Spleen (tissue), 7 donors: ENCODE data around the gene CDC7.
"Not testable (repeated sequence)": the region's sequence is repeated elsewhere in the genome, so short reads cannot be mapped to it uniquely, and the experiment has no call there.

Experiments used
- CTCF ChIP-seq, 11 experiments: fragments of 200-600 bp in 7 of 11; fragments of 450-650 bp in 4 of 11; sonication (generic) in 4 of 11; IDR thresholded peaks in 8 of 11; conservative IDR thresholded peaks in 3 of 11; 1 replicate in 7 of 11; 2 replicates in 4 of 11; pipeline versions ENCODE4 v1.4.0 to v1.8.0; 2016 to 2021; ENCODE audit warnings: antibody characterized with exemption in 11 of 11, inconsistent platforms in 4 of 11, mild to moderate bottlenecking in 1 of 11
- POLR2A ChIP-seq, 3 donors: fragments of 450-650 bp; IDR thresholded peaks; one replicate each; pipeline ENCODE4 v1.5.1; 2017; ENCODE audit warnings: antibody characterized with exemption in 3 of 3, mild to moderate bottlenecking in 1 of 3
- POLR2AphosphoS5 ChIP-seq, 3 donors: sonication (generic); formaldehyde crosslinking; IDR thresholded peaks; one replicate each; pipeline ENCODE4 v1.5.1; 2017; ENCODE audit warnings: antibody characterized with exemption in 3 of 3
- donor health status: DM: no; HTN: no; CAD: no; lungs with moderate emphysema.
- donor health status: DM: no; HTN: no; CAD: no.
- donor health status: DM: no; HTN: no; CAD: no.

GRCh38 chr1:91465350-91465749, 35.3 kb upstream of the CDC7 start:
- not testable (repeated sequence) for TF ChIP-seq POLR2A (IDR thresholded peaks at IDR 0.05); CTCF (IDR thresholded peaks at IDR 0.05 in 8 of 11, conservative IDR thresholded peaks at IDR 0.05 in 3 of 11); POLR2AphosphoS5 (IDR thresholded peaks at IDR 0.05)
